Measurements from ENCODE around the gene DNAL4. TPM values are rescaled to one million over a fixed set of nuclear protein-coding genes. Genes with fewer than 3 reads are reported as not detected.
A peak's percentile ranks its signal among the peaks of the same experiment; 100 is the strongest.

Gene DNAL4, protein sequence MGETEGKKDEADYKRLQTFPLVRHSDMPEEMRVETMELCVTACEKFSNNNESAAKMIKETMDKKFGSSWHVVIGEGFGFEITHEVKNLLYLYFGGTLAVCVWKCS
- total RNA-seq: 16.0 TPM
- long read RNA-seq, transcript DNAL4-201 (4 exons, 1,504 nt): major isoform, 27 of 37 reads
- long read RNA-seq, partial matches to known transcripts: 1 of 37 reads
- long read RNA-seq, other reads (novel, unspliced or antisense): 9 of 37 reads

DNA sequence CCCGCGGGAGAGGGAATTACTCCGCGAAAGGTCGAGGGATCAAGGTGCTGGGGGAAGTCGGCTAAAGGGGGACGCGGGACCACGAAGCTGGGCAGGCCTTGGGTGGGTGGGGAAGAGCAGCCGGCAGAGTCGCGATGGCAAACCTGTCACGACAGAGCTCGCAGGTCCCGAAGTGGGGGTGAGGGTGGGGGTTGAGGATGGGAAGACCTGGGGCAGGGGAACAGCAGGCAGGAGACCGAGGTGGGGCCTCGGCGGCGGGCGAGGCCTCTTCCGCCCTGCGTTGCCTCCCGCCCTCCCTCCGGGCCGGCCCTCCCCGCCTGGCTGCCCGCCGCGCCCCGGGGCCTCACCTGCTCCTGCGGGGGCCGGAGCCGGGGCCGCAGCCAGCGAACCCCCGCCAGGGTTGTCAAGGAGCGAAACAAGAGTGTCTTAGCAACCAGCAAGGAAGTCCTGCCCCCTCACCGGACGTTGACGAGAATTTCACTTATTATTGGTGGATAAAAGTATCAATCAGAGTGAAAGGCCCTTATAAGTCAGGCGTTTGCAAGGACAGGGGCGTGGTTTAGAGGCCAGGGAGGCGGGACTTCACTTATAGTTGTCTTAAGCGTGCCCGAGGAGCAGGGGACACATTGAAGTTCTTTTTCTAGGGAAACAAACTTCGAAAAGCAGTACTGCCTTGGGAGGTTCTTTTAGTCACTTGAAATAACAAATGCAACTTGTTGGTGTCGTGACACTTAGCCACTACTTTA is at the start of gene DNAL4:
Gene DNAL4 (minus strand): TSS at position 423 of the 746 bp plus-strand sequence. CDS start 11,412 bp downstream, outside the sequence.
- peak; percentile 98 for ATAC-seq
- peak; percentile 95 for DNase-seq
- Histone ChIP-seq H3K36me3 (peaks cover 9% of the 10 kb centered on the region), H3K9me3 (no peaks in the 10 kb centered on the region), H3K27ac (peak within 1 kb of the TSS; percentile 84), H3K4me1 (peaks cover 16% of the 10 kb centered on the region), H3K27me3 (peaks cover 9% of the 10 kb centered on the region), H3K4me3 (peak within 1 kb of the TSS; percentile 71)
- TF ChIP-seq, protein P1, sequence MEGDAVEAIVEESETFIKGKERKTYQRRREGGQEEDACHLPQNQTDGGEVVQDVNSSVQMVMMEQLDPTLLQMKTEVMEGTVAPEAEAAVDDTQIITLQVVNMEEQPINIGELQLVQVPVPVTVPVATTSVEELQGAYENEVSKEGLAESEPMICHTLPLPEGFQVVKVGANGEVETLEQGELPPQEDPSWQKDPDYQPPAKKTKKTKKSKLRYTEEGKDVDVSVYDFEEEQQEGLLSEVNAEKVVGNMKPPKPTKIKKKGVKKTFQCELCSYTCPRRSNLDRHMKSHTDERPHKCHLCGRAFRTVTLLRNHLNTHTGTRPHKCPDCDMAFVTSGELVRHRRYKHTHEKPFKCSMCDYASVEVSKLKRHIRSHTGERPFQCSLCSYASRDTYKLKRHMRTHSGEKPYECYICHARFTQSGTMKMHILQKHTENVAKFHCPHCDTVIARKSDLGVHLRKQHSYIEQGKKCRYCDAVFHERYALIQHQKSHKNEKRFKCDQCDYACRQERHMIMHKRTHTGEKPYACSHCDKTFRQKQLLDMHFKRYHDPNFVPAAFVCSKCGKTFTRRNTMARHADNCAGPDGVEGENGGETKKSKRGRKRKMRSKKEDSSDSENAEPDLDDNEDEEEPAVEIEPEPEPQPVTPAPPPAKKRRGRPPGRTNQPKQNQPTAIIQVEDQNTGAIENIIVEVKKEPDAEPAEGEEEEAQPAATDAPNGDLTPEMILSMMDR (IDR thresholded peaks at IDR 0.05): no peak
- intact Hi-C loops (cut with DNase I): no loop called here

DNA sequence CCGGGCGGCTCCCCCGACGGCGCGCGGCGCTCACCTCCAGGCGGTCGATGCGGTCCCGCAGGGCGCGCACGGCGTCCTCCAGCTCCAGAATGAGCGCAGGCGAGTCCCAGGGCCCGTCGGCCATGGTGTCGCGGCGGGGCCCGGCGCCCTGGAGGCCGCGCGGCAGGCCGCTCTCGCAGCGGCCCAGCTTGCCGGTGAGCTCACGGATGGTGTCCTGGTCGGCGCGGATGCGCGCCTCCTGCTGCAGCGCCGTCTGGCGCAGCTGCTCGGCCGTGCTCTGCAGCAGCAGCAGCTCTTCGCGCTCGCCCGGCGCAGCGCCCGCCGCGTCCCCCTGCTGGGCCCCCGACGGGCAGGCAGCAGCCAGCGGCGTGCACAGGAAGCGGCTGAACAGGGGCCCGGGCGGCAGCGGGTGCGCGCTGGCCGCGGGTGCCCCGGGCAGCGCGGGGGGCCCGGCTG is 49.3 kb upstream of the DNAL4 start:
- TF ChIP-seq, protein P1 (IDR thresholded peaks at IDR 0.05): peak; percentile 35
- Histone ChIP-seq H3K4me1 (no peaks in the 10 kb centered on the region), H3K36me3 (no peaks in the 10 kb centered on the region), H3K4me3 (peak overlapping the region; percentile 44), H3K27ac (no peak overlapping the region), H3K9me3 (no peaks in the 10 kb centered on the region), H3K27me3 (peaks cover 24% of the 10 kb centered on the region)
- DNase-seq (peak; percentile 75), ATAC-seq (peak; percentile 77)
- intact Hi-C loops (cut with DNase I): no loop called here

DNA sequence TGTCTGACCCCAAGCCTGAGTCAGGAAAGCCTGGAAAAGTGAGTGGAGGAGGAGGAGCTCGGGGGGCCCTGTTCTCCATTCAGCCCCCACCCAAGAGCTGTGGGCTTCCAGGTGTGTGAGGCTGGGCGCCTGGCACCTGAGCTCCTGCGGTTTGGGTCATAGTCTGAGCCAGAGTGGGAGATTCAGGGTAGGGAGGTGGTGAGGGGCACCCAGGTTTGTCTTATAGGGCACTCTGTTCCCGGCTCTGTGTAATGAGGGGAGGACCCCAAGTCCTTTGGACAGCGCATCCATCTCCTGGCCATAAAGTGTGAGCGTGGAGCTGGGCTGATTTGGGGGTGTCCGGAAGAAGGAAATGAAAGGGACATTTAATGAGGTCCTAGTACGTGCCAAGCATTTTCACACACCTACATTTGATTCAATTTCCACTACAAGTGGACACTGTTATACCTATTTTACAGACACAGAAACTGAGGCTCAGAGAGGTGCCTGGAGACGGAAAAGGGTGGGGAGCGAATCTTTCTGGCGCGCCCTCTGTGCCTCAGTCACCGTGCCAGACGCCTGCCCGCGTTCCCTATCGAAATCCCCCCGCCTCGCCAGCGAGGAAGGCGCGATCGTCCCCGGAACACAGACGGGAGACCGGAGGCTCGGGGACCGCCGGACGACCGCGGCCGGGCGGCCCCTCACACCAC is 48.7 kb upstream of the DNAL4 start:
- ATAC-seq (no peak), DNase-seq (no peak)
- no peak overlapping the region for H3K27ac ChIP-seq
- H3K27me3 ChIP-seq: peaks cover 24% of the 10 kb centered on the region
- H3K9me3 ChIP-seq: no peaks in the 10 kb centered on the region
- intact Hi-C loops (cut with DNase I): no loop called here
- no peaks in the 10 kb centered on the region for H3K36me3 ChIP-seq
- no peaks in the 10 kb centered on the region for H3K4me1 ChIP-seq
- TF ChIP-seq, protein P1 (IDR thresholded peaks at IDR 0.05): no peak
- H3K4me3 ChIP-seq: peak overlapping the region; percentile 44

DNA sequence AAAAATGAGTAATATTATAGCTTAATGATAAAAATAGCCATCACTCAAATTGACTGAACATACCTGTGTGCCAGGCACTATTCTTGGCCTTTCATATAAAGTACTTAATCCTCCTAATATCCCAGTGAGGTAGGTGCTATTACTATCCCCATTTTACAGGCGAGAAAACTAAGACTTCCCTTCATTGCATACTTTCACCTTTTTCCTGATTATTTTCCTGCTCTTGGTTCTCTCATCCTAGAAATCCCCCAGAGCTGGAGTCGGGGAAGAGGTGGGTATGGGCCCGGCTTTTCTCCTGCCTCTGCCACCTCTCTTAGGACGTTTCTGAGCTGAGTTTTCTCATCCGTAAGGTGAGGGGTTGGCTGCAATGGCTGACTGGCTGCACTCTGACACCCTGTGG is 47.7 kb upstream of the DNAL4 start:
- TF ChIP-seq, protein P1 (IDR thresholded peaks at IDR 0.05): no peak
- Histone ChIP-seq H3K4me1 (no peaks in the 10 kb centered on the region), H3K9me3 (no peaks in the 10 kb centered on the region), H3K36me3 (no peaks in the 10 kb centered on the region), H3K27ac (no peak overlapping the region), H3K4me3 (no peak overlapping the region), H3K27me3 (peaks cover 24% of the 10 kb centered on the region)
- intact Hi-C loops (cut with DNase I): no loop called here
- DNase-seq: no peak
- ATAC-seq: no peak

DNA sequence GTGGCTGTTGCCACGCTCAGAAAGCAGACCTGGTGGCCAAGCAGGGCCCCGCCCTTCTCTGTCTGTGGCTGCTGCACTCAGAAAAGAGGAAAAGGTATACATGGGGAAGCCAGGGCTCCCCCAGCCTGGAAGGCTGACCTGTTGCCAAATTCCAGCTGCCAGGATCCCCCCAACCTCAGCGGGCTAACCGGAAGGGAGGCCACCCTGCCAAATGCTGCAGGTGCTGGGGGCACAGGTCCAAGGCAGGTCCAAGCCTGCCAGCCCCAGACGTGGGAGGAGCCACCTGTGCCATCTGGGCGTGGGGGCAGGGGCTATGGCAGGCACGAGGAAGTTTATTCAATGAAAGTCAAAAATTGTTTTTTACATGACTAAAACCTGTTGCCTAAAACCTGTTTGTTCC is 47.3 kb upstream of the DNAL4 start:
- H3K9me3 ChIP-seq: no peaks in the 10 kb centered on the region
- H3K36me3 ChIP-seq: no peaks in the 10 kb centered on the region
- no peak overlapping the region for H3K4me3 ChIP-seq
- no peak for ATAC-seq
- TF ChIP-seq, protein P1 (IDR thresholded peaks at IDR 0.05): no peak
- H3K27ac ChIP-seq: no peak overlapping the region
- H3K27me3 ChIP-seq: peaks cover 24% of the 10 kb centered on the region
- intact Hi-C loops (cut with DNase I): no loop called here
- no peak for DNase-seq
- H3K4me1 ChIP-seq: no peaks in the 10 kb centered on the region
